Transverse colon (tissue), 4 donors: ENCODE measurements around the gene EID3. TPM values are rescaled to one million over a fixed set of nuclear protein-coding genes. Genes with fewer than 3 reads are reported as not detected.
"Not testable (repeated sequence)": the region's sequence is repeated elsewhere in the genome, so short reads cannot be mapped to it uniquely, and the experiment has no call there.

Experiments used
- DNase-seq: peaks from one replicate; pipeline ENCODE4 v3.0.0-alpha.2; 2019
- H3K27ac ChIP-seq, 4 donors: fragments of 200-600 bp; sonication (generic); 2 replicates each; pipeline ENCODE4 v1.5.1; 2016 to 2018; ENCODE audit warnings: inconsistent platforms in 4 of 4
- H3K27me3 ChIP-seq: fragments of 200-600 bp; sonication (generic); 2 replicates; pipeline ENCODE4 v1.5.1; 2017; ENCODE audit warnings: inconsistent platforms
- H3K36me3 ChIP-seq, 4 donors: fragments of 200-600 bp; sonication (generic); 2 replicates each; pipeline ENCODE4 v1.5.1; 2017 to 2019; ENCODE audit warnings: inconsistent platforms in 4 of 4
- H3K4me1 ChIP-seq, 4 donors: fragments of 200-600 bp; sonication (generic); 2 replicates each; pipeline ENCODE4 v1.5.1; 2017 to 2020; ENCODE audit warnings: inconsistent platforms in 4 of 4
- H3K4me3 ChIP-seq, 4 donors: fragments of 200-600 bp; sonication (generic); 1 replicate in 1 of 4; 2 replicates in 3 of 4; pipeline versions ENCODE4 v1.5.1 to v1.6.1; 2017 to 2019; ENCODE audit warnings: inconsistent platforms in 4 of 4
- H3K9me3 ChIP-seq, 2 donors: fragments of 200-600 bp; sonication (generic); 2 replicates each; pipeline ENCODE4 v1.5.1; 2017 to 2019; ENCODE audit warnings: inconsistent platforms in 2 of 2
- EP300 ChIP-seq: sonication (generic); formaldehyde crosslinking; IDR thresholded peaks from one replicate; pipeline ENCODE4 v1.6.1; 2017; ENCODE audit warnings: antibody characterized with exemption, low read depth
- POLR2A ChIP-seq: fragments of 450-650 bp; IDR thresholded peaks from one replicate; pipeline ENCODE4 v1.6.1; 2016; ENCODE audit warnings: antibody characterized with exemption, mild to moderate bottlenecking, moderate library complexity
- POLR2AphosphoS5 ChIP-seq, 3 donors: sonication (generic); formaldehyde crosslinking; IDR thresholded peaks; one replicate each; pipeline ENCODE4 v1.6.1; 2016; ENCODE audit warnings: antibody characterized with exemption in 3 of 3
- WGBS, 2 donors: methylation state at CpG; one replicate each; pipeline ENCODE4 v1.1.5; 2018; ENCODE audit warnings: low coverage in 1 of 2; 5-methylcytosine and 5-hydroxymethylcytosine counted together
- in situ Hi-C, 4 donors: fragments of 200-750 bp; cut with MboI; loops; one replicate each; pipeline versions ENCODE4 v1.15.0 to v1.15.1; 2017; ENCODE audit warnings: low sequenced_read_pairs in 3 of 4, low pct_ligation_motif_present in 1 of 4, low pct_unique_long_range_greater_than_20kb in 1 of 4
- intact Hi-C: fragments of 100-400 bp; cut with DNase I; formaldehyde crosslinking; loops from one replicate; pipeline ENCODE4 v1.15.1; 2023; ENCODE audit warnings: low total_unique reads
- total RNA-seq, 4 donors: library from RNA; depleted of rRNA; stranded (reverse); fragments of >200 nt; gene quantifications; one replicate each; pipeline ENCODE4 v1.1.0, GENCODE V29; 2016
- TF ChIP-seq, protein P1 (sequence below), 5 experiments: fragments of 200-600 bp in 3 of 5; fragments of 450-650 bp in 2 of 5; sonication (generic) in 3 of 5; IDR thresholded peaks; 1 replicate in 2 of 5; 2 replicates in 3 of 5; pipeline ENCODE4 v1.5.1; 2016 to 2017; ENCODE audit warnings: antibody characterized with exemption in 5 of 5, inconsistent platforms in 3 of 5, mild to moderate bottlenecking in 2 of 5, moderate library complexity in 1 of 5

The EID3 gene
- total RNA-seq, 4 donors from 2014 or later: 4.9 to 50.0 (median 14.3) TPM

DNA sequence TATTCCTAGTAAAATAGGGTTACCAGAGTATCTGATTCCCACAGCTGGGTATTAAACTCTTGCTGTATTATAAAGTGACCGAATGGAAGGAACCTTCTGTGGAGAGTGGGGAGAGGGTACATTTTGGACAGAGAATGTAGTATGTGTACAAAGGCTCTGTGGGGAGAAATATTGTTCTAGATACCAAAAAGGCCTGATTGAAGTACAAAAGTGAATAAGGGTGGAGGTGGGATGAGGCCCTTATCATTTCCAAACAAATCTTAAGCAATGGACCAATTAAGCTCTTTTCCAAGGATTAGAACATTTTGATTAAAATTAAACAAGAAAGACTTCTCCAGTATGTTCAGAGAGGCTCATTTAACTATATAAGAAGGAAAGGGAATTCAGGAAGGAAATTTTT lies 20.4 kb downstream of the EID3 start:
- no peak for TF ChIP-seq POLR2A
- no peak for TF ChIP-seq POLR2AphosphoS5 (IDR thresholded peaks at IDR 0.05)
- TF ChIP-seq, protein P1, sequence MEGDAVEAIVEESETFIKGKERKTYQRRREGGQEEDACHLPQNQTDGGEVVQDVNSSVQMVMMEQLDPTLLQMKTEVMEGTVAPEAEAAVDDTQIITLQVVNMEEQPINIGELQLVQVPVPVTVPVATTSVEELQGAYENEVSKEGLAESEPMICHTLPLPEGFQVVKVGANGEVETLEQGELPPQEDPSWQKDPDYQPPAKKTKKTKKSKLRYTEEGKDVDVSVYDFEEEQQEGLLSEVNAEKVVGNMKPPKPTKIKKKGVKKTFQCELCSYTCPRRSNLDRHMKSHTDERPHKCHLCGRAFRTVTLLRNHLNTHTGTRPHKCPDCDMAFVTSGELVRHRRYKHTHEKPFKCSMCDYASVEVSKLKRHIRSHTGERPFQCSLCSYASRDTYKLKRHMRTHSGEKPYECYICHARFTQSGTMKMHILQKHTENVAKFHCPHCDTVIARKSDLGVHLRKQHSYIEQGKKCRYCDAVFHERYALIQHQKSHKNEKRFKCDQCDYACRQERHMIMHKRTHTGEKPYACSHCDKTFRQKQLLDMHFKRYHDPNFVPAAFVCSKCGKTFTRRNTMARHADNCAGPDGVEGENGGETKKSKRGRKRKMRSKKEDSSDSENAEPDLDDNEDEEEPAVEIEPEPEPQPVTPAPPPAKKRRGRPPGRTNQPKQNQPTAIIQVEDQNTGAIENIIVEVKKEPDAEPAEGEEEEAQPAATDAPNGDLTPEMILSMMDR (IDR thresholded peaks at IDR 0.05): no peak
- no peak for TF ChIP-seq EP300
- in situ Hi-C loops: no loop called here
- Histone ChIP-seq H3K27me3 (no peaks in the 10 kb centered on the region), H3K36me3 (peaks cover 0 to 77% (median 37%) of the 10 kb centered on the region in 4 donors), H3K4me1 (no peaks in the 10 kb centered on the region), H3K9me3 (no peaks in the 10 kb centered on the region), H3K4me3 (no peak overlapping the region), H3K27ac (no peak overlapping the region)
- DNase-seq: no peak
- intact Hi-C loops: no loop called here
- WGBS, 2 donors: 100% methylated on average over 1 of the region's 1 CpG

DNA sequence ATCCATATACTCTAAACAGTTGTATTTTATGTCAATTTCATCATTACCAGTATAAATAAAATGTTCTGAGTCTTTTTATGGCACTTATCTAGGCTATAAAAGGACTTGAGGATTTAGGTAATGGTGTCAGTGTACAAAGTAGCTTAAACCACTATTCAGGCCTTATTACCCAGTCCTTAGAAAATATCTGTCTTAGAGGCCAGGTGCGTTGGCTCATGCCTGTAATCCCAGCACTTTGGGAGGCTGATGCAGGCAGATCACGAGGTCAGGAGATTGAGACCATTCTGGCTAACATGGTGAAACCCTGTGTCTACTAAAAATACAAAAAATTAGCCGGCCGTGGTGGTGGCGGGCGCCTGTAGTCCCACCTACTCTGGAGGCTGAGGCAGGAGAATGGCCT lies 24.7 kb downstream of the EID3 start:
- H3K27ac ChIP-seq, in situ Hi-C loops, H3K4me3 ChIP-seq, H3K27me3 ChIP-seq, DNase-seq, H3K4me1 ChIP-seq, H3K9me3 ChIP-seq: not testable (repeated sequence)
- intact Hi-C loops: loop anchor here (5.0 kb wide), 1 partner anchor 1349 kb away; no protein-coding TSS in a partner anchor
- WGBS, 2 donors: 92% methylated on average over 6 of the region's 6 CpGs; no CpG with 5 or more reads in 1 of the 2 donors
- peaks cover 0 to 70% (median 29%) of the 10 kb centered on the region in 4 donors for H3K36me3 ChIP-seq

GRCh38 chr12:104328790-104329189 lies 25.3 kb downstream of the EID3 start:
- WGBS, 2 donors: 98 to 100% methylated on average over 1 of the region's 1 CpG
- no peak for DNase-seq
- Histone ChIP-seq H3K9me3 (no peaks in the 10 kb centered on the region), H3K4me3 (no peak overlapping the region), H3K27ac (no peak overlapping the region), H3K27me3 (no peaks in the 10 kb centered on the region), H3K36me3 (peaks cover 0 to 70% (median 32%) of the 10 kb centered on the region in 4 donors), H3K4me1 (no peaks in the 10 kb centered on the region)
- intact Hi-C loops: loop anchor here (5.0 kb wide), 1 partner anchor 1349 kb away; no protein-coding TSS in a partner anchor
- TF ChIP-seq, protein P1 (IDR thresholded peaks at IDR 0.05): no peak
- no peak for TF ChIP-seq POLR2AphosphoS5 (IDR thresholded peaks at IDR 0.05)
- TF ChIP-seq EP300: no peak
- no peak for TF ChIP-seq POLR2A
- in situ Hi-C loops: no loop called here

DNA sequence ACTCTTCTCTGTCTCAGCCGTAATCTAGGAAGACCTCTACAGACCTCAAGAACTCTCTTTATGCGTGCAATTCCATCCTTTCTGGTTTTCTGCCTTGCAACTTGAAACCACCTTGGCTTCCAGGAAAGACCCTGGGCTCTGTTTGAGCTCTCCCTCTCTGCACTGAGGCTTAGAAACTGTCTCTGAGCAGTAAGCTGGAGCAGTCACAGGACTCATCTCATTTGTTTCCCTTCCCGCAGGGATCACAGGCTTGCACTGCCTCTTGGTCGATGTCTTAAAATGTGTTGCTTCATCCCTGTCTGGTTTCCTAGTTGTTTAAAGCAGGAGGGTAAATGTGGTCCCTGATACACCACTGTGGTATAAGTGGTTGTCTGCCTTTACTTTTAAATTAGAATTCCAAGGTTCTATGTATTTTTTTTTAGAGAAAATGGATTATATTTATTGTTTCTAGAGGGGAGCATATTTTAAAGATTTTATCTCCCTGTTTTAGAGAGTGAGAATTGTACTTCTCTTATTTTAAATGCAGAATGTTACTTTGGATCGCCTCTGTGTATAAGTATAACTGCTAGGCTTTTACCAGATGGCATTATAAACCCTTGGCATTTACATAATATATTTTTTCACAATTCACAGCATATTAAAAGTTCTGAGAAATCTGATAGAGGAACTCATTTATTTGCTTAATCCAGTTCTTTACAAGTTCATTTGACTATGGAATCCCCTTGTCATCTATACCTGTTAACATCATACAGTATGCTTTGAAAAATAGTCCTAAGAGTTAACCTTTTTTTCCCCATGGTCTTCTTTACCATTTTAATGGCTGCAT lies 26.4 kb downstream of the EID3 start:
- H3K4me3 ChIP-seq: no peak overlapping the region
- H3K9me3 ChIP-seq: no peaks in the 10 kb centered on the region
- 87 to 93% methylated on average over 4 to 5 of the region's 5 CpGs for WGBS, 2 donors
- H3K36me3 ChIP-seq: peaks cover 0 to 73% (median 35%) of the 10 kb centered on the region in 4 donors
- H3K4me1 ChIP-seq: no peaks in the 10 kb centered on the region
- no peak for DNase-seq
- H3K27me3 ChIP-seq: no peaks in the 10 kb centered on the region
- intact Hi-C loops: loop anchor here (5.0 kb wide), 1 partner anchor 1347 kb away; no protein-coding TSS in a partner anchor
- in situ Hi-C loops: no loop called here
- TF ChIP-seq POLR2AphosphoS5 (IDR thresholded peaks at IDR 0.05): no peak
- no peak overlapping the region for H3K27ac ChIP-seq

- H3K9me3 ChIP-seq: no peaks in the 10 kb centered on the region
- no peak for TF ChIP-seq EP300
- no peak for TF ChIP-seq POLR2A
- TF ChIP-seq POLR2AphosphoS5 (IDR thresholded peaks at IDR 0.05): no peak
- TF ChIP-seq, protein P1 (IDR thresholded peaks at IDR 0.05): no peak
- H3K4me3 ChIP-seq: no peak overlapping the region
- peaks cover 0 to 64% (median 29%) of the 10 kb centered on the region in 4 donors for H3K36me3 ChIP-seq
- 96 to 97% methylated on average over 2 of the region's 2 CpGs for WGBS, 2 donors
- no peak for DNase-seq
- no peak overlapping the region for H3K27ac ChIP-seq
- in situ Hi-C loops (no loop called here), intact Hi-C loops (no loop called here)
- no peaks in the 10 kb centered on the region for H3K4me1 ChIP-seq
- H3K27me3 ChIP-seq: no peaks in the 10 kb centered on the region
Observed at GRCh38 chr12:104331376-104331775, 27.8 kb downstream of the EID3 start.

- H3K27ac ChIP-seq, H3K27me3 ChIP-seq, intact Hi-C loops, in situ Hi-C loops, H3K9me3 ChIP-seq, H3K4me1 ChIP-seq, H3K4me3 ChIP-seq, DNase-seq: not testable (repeated sequence)
- WGBS, 2 donors: 85 to 100% methylated on average over 1 to 3 of the region's 3 CpGs
- peaks cover 0 to 61% (median 29%) of the 10 kb centered on the region in 4 donors for H3K36me3 ChIP-seq
Observed at GRCh38 chr12:104332273-104332672, 28.7 kb downstream of the EID3 start.
